Smooth muscle cell (in vitro differentiated cells): ENCODE results near the gene CENPT. TPM values are rescaled to one million over a fixed set of nuclear protein-coding genes. Genes with fewer than 3 reads are reported as not detected.

Source experiments
- DNase-seq: peaks from one replicate; lab custom pipeline; 2025; ENCODE audit not compliant: unreplicated experiment; lab: John Stamatoyannopoulos, UW
- H2AFZ ChIP-seq: fragments of 200-600 bp; sonication (generic); 2 replicates; pipeline ENCODE4 v1.6.0; 2016; ENCODE audit warnings: antibody characterized with exemption, low read depth, mild to moderate bottlenecking
- H3F3A ChIP-seq: fragments of 200-600 bp; sonication (generic); 2 replicates; pipeline ENCODE4 v1.6.0; 2017; ENCODE audit warnings: antibody characterized with exemption, low read depth
- H3K27ac ChIP-seq: fragments of 200-600 bp; sonication (generic); 2 replicates; pipeline ENCODE4 v1.5.1; 2016; ENCODE audit warnings: low read depth, mild to moderate bottlenecking
- H3K27me3 ChIP-seq: fragments of 200-600 bp; sonication (generic); 2 replicates; pipeline ENCODE4 v1.6.1; 2016; ENCODE audit warnings: low read depth, mild to moderate bottlenecking
- H3K36me3 ChIP-seq: fragments of 200-600 bp; sonication (generic); 2 replicates; pipeline ENCODE4 v1.5.1; 2016; ENCODE audit warnings: low read depth
- H3K4me1 ChIP-seq: fragments of 200-600 bp; sonication (generic); 2 replicates; pipeline ENCODE4 v1.5.1; 2016; ENCODE audit warnings: low read depth
- H3K4me2 ChIP-seq: fragments of 200-600 bp; sonication (generic); 2 replicates; pipeline ENCODE4 v1.6.0; 2016; ENCODE audit warnings: mild to moderate bottlenecking
- H3K4me3 ChIP-seq: fragments of 200-600 bp; sonication (generic); 2 replicates; pipeline ENCODE4 v1.5.1; 2016; ENCODE audit warnings: mild to moderate bottlenecking
- H3K79me2 ChIP-seq: fragments of 200-600 bp; sonication (generic); 2 replicates; pipeline ENCODE4 v1.6.0; 2016; ENCODE audit warnings: low read depth, mild to moderate bottlenecking
- H3K9ac ChIP-seq: fragments of 200-600 bp; sonication (generic); 2 replicates; pipeline ENCODE4 v1.6.0; 2016; ENCODE audit warnings: low read depth
- H3K9me3 ChIP-seq: fragments of 200-600 bp; sonication (generic); replicated peaks from 2 replicates; pipeline ENCODE4 v1.5.1; 2016; ENCODE audit warnings: low read depth
- H4K20me1 ChIP-seq: fragments of 200-600 bp; sonication (generic); 2 replicates; pipeline ENCODE4 v1.6.0; 2016; ENCODE audit warnings: low read depth
- WGBS: methylation state at CpG from one replicate; pipeline ENCODE4 v1.1.7; 2016; ENCODE audit warnings: low lambda C conversion rate; 5-methylcytosine and 5-hydroxymethylcytosine counted together
- polyA plus RNA-seq: library from polyadenylated mRNA; unstranded; fragments of >200 nt; fragmentation: Nextera tagmentation; extraction: Ambion mirVana; gene quantifications from 2 replicates; pipeline ENCODE4 v1.2.1, GENCODE V29; 2016
- total RNA-seq: library from RNA; depleted of rRNA; stranded (reverse); fragments of >200 nt; gene quantifications from 2 replicates; pipeline ENCODE4 v1.2.3, GENCODE V29; 2014
- TF ChIP-seq, protein P1 (sequence below): fragments of 200-600 bp; sonication (generic); IDR thresholded peaks from 2 replicates; pipeline ENCODE4 v1.5.1; 2017; ENCODE audit warnings: borderline replicate concordance, mild to moderate bottlenecking, antibody characterized with exemption; ENCODE audit not compliant: insufficient read depth, poor library complexity, severe bottlenecking

Gene CENPT
- total and polyA plus RNA-seq, 2 experiments from 2014 or later, result 47.0 to 65.8 TPM

GRCh38 chr16:67856927-67857546 is 9.5 kb upstream of the CENPT start:
- TF ChIP-seq, protein P1, sequence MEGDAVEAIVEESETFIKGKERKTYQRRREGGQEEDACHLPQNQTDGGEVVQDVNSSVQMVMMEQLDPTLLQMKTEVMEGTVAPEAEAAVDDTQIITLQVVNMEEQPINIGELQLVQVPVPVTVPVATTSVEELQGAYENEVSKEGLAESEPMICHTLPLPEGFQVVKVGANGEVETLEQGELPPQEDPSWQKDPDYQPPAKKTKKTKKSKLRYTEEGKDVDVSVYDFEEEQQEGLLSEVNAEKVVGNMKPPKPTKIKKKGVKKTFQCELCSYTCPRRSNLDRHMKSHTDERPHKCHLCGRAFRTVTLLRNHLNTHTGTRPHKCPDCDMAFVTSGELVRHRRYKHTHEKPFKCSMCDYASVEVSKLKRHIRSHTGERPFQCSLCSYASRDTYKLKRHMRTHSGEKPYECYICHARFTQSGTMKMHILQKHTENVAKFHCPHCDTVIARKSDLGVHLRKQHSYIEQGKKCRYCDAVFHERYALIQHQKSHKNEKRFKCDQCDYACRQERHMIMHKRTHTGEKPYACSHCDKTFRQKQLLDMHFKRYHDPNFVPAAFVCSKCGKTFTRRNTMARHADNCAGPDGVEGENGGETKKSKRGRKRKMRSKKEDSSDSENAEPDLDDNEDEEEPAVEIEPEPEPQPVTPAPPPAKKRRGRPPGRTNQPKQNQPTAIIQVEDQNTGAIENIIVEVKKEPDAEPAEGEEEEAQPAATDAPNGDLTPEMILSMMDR, result no peak
- Histone ChIP-seq H3K4me1 (no peaks in the 10 kb centered on the region), H3K27me3 (no peaks in the 10 kb centered on the region), H3K4me2 (peak overlapping the region; percentile 35), H3F3A (no peaks in the 10 kb centered on the region), H3K9ac (peak overlapping the region; percentile 87), H3K79me2 (peaks cover 98% of the 10 kb centered on the region), H3K27ac (peak overlapping the region; percentile 99), H4K20me1 (peaks cover 100% of the 10 kb centered on the region), H3K36me3 (no peaks in the 10 kb centered on the region), H3K9me3 (no peaks in the 10 kb centered on the region), H3K4me3 (no peak overlapping the region), H2AFZ (no peak overlapping the region)
- DNase-seq, result no peak
- 92% methylated on average over 5 of the region's 5 CpGs for WGBS

GRCh38 chr16:67855789-67856188 is 8.3 kb upstream of the CENPT start:
- Histone ChIP-seq H4K20me1 (peaks cover 99% of the 10 kb centered on the region), H2AFZ (no peak overlapping the region), H3K4me2 (no peak overlapping the region), H3K79me2 (peaks cover 98% of the 10 kb centered on the region), H3K27ac (peak overlapping the region; percentile 99), H3K4me1 (no peaks in the 10 kb centered on the region), H3K27me3 (no peaks in the 10 kb centered on the region), H3F3A (no peaks in the 10 kb centered on the region), H3K4me3 (no peak overlapping the region), H3K36me3 (no peaks in the 10 kb centered on the region), H3K9ac (peak overlapping the region; percentile 43), H3K9me3 (no peaks in the 10 kb centered on the region)
- TF ChIP-seq, protein P1, result no peak
- WGBS, result 92% methylated on average over 9 of the region's 10 CpGs
- no peak for DNase-seq

GRCh38 chr16:67853670-67854069 is 6.2 kb upstream of the CENPT start:
- no peak overlapping the region for H3K4me3 ChIP-seq
- WGBS, result 100% methylated on average over 3 of the region's 3 CpGs
- H3K36me3 ChIP-seq, result no peaks in the 10 kb centered on the region
- H4K20me1 ChIP-seq, result peaks cover 98% of the 10 kb centered on the region
- no peaks in the 10 kb centered on the region for H3F3A ChIP-seq
- H3K4me2 ChIP-seq, result no peak overlapping the region
- H3K27ac ChIP-seq, result no peak overlapping the region
- no peak overlapping the region for H3K9ac ChIP-seq
- peaks cover 98% of the 10 kb centered on the region for H3K79me2 ChIP-seq
- no peaks in the 10 kb centered on the region for H3K4me1 ChIP-seq
- no peak overlapping the region for H2AFZ ChIP-seq
- H3K27me3 ChIP-seq, result no peaks in the 10 kb centered on the region
- DNase-seq, result no peak
- TF ChIP-seq, protein P1, result no peak
- no peaks in the 10 kb centered on the region for H3K9me3 ChIP-seq

GRCh38 chr16:67848118-67848517 is 625 bp upstream of the CENPT start:
- peaks cover 65% of the 10 kb centered on the region for H4K20me1 ChIP-seq
- DNase-seq, result no peak
- H3K9me3 ChIP-seq, result no peaks in the 10 kb centered on the region
- H3K4me1 ChIP-seq, result peaks cover 36% of the 10 kb centered on the region
- no peak overlapping the region for H2AFZ ChIP-seq
- H3K27me3 ChIP-seq, result no peaks in the 10 kb centered on the region
- no peaks in the 10 kb centered on the region for H3K36me3 ChIP-seq
- peak overlapping the region; percentile 98 for H3K27ac ChIP-seq
- H3K79me2 ChIP-seq, result peaks cover 91% of the 10 kb centered on the region
- peak overlapping the region; percentile 94 for H3K4me2 ChIP-seq
- peak overlapping the region; percentile 98 for H3K4me3 ChIP-seq
- 92% methylated on average over 11 of the region's 11 CpGs for WGBS
- TF ChIP-seq, protein P1, result no peak
- H3K9ac ChIP-seq, result peak overlapping the region; percentile 99
- H3F3A ChIP-seq, result peaks cover 22% of the 10 kb centered on the region
